HepG2 (cell line): Measurements from ENCODE around the gene SSU72. TPM values are rescaled to one million over a fixed set of nuclear protein-coding genes. Genes with fewer than 3 reads are reported as not detected.

Source experiments
- CCDC6 ChIP-seq: sonication (generic); formaldehyde crosslinking; IDR thresholded peaks from 2 replicates; pipeline ENCODE4 v1.8.1; 2022; ENCODE audit warnings: mild to moderate bottlenecking, missing genetic modification reagents, moderate library complexity
- KLF16 ChIP-seq, 2 experiments: sonication (generic) in 1 of 2; formaldehyde crosslinking in 1 of 2; IDR thresholded peaks; 2 replicates each; pipeline versions ENCODE4 v1.6.1 to v1.8.0; 2016 to 2023; ENCODE audit warnings: missing genetic modification reagents in 2 of 2, missing compliant biosample characterization in 1 of 2
- MED1 ChIP-seq: sonication (generic); formaldehyde crosslinking; IDR thresholded peaks from 2 replicates; pipeline ENCODE4 v1.4.0; 2020; ENCODE audit warnings: missing genetic modification reagents
- MIER2 ChIP-seq: IDR thresholded peaks from 2 replicates; pipeline ENCODE4 v1.6.1; 2016; ENCODE audit warnings: missing biosample characterization, missing genetic modification reagents
- NBN ChIP-seq: fragments of 450-650 bp; conservative IDR thresholded peaks from 2 replicates; pipeline ENCODE4 v1.6.1; 2017
- NR2F6 ChIP-seq, 2 experiments: IDR thresholded peaks; 2 replicates each; pipeline ENCODE4 v1.6.1; 2016; ENCODE audit warnings: antibody characterized with exemption in 1 of 2, mild to moderate bottlenecking in 1 of 2
- POLR2AphosphoS5 ChIP-seq: IDR thresholded peaks from 2 replicates; pipeline ENCODE4 v1.6.1; 2012; ENCODE audit warnings: low read depth, low read length
- RARG ChIP-seq: sonication (generic); formaldehyde crosslinking; IDR thresholded peaks from 2 replicates; pipeline ENCODE4 v1.4.0; 2020; ENCODE audit warnings: low read depth, mild to moderate bottlenecking, missing genetic modification reagents
- SOX6 ChIP-seq, 2 experiments: fragments of 450-650 bp in 1 of 2; sonication (generic) in 1 of 2; formaldehyde crosslinking in 1 of 2; IDR thresholded peaks; 2 replicates each; pipeline versions ENCODE4 v1.4.0 to v1.6.1; 2017 to 2020; ENCODE audit warnings: antibody characterized with exemption in 1 of 2, mild to moderate bottlenecking in 1 of 2, missing genetic modification reagents in 1 of 2
- SP140L ChIP-seq: sonication (generic); formaldehyde crosslinking; IDR thresholded peaks from 2 replicates; pipeline ENCODE4 v1.4.0; 2020; ENCODE audit warnings: missing genetic modification reagents, borderline replicate concordance
- U2AF1 ChIP-seq: fragments of 200-400 bp; formaldehyde crosslinking; optimal IDR thresholded peaks from 2 replicates; pipeline ENCODE3; 2017; ENCODE audit warnings: mild to moderate bottlenecking, low read depth, low read length
- ZFP41 ChIP-seq: sonication (generic); formaldehyde crosslinking; IDR thresholded peaks from 2 replicates; pipeline ENCODE4 v1.4.0; 2020; ENCODE audit warnings: mild to moderate bottlenecking, missing genetic modification reagents, borderline replicate concordance
- ZNF230 ChIP-seq: sonication (generic); formaldehyde crosslinking; IDR thresholded peaks from 2 replicates; pipeline ENCODE4 v1.4.0; 2020; ENCODE audit warnings: mild to moderate bottlenecking, missing genetic modification reagents
- polyA plus RNA-seq, 8 experiments: library from polyadenylated mRNA; depleted of rRNA in 3 of 8; stranded (reverse) in 7 of 8; unstranded in 1 of 8; fragments of >200 nt; fragmentation: Illumina TruSeq in 4 of 8; extraction: Trizol in 4 of 8; gene quantifications; 2 replicates each; pipeline versions ENCODE4 v1.2.1 to v1.2.3, GENCODE V29; 2011 to 2016; ENCODE audit warnings: low read depth in 4 of 8, missing spikeins in 1 of 8, mixed read lengths in 1 of 8; ENCODE audit not compliant: insufficient read depth in 1 of 8
- total RNA-seq, 5 experiments: library from RNA; depleted of rRNA; stranded (reverse); fragments of >200 nt; fragmentation: Illumina TruSeq; extraction: Trizol; gene quantifications; 2 replicates each; pipeline ENCODE4 v1.2.3, GENCODE V29; 2016; ENCODE audit warnings: low read depth in 1 of 5
- TF ChIP-seq, protein P1 (sequence below): sonication (generic); formaldehyde crosslinking; IDR thresholded peaks from 2 replicates; pipeline ENCODE4 v1.5.1; 2020; ENCODE audit warnings: missing genetic modification reagents, mild to moderate bottlenecking, borderline replicate concordance
- TF ChIP-seq, protein P2 (sequence below): IDR thresholded peaks from 2 replicates; pipeline ENCODE4 v1.6.1; 2018; ENCODE audit warnings: missing genetic modification reagents
- TF ChIP-seq, protein P3 (sequence below): sonication (generic); formaldehyde crosslinking; IDR thresholded peaks from 2 replicates; pipeline ENCODE4 v1.4.0; 2020; ENCODE audit warnings: missing genetic modification reagents
- TF ChIP-seq, protein P4 (sequence below): sonication (generic); formaldehyde crosslinking; IDR thresholded peaks from 2 replicates; pipeline ENCODE4 v1.4.0; 2020; ENCODE audit warnings: missing genetic modification reagents
- TF ChIP-seq, protein P5 (sequence below): sonication (generic); formaldehyde crosslinking; IDR thresholded peaks from 2 replicates; pipeline ENCODE4; 2020; ENCODE audit warnings: missing genetic modification reagents, mild to moderate bottlenecking, borderline replicate concordance
- TF ChIP-seq, protein P6 (sequence below): sonication (generic); formaldehyde crosslinking; IDR thresholded peaks from 2 replicates; pipeline ENCODE4 v1.8.1; 2023; ENCODE audit warnings: mild to moderate bottlenecking, missing genetic modification reagents, borderline replicate concordance

Gene SSU72
- total and polyA plus RNA-seq, 2 of the 13 experiments (the other 11 are each of a cell fraction or from before 2014, with no cell fraction given), result 42.8 to 67.1 TPM

DNA sequence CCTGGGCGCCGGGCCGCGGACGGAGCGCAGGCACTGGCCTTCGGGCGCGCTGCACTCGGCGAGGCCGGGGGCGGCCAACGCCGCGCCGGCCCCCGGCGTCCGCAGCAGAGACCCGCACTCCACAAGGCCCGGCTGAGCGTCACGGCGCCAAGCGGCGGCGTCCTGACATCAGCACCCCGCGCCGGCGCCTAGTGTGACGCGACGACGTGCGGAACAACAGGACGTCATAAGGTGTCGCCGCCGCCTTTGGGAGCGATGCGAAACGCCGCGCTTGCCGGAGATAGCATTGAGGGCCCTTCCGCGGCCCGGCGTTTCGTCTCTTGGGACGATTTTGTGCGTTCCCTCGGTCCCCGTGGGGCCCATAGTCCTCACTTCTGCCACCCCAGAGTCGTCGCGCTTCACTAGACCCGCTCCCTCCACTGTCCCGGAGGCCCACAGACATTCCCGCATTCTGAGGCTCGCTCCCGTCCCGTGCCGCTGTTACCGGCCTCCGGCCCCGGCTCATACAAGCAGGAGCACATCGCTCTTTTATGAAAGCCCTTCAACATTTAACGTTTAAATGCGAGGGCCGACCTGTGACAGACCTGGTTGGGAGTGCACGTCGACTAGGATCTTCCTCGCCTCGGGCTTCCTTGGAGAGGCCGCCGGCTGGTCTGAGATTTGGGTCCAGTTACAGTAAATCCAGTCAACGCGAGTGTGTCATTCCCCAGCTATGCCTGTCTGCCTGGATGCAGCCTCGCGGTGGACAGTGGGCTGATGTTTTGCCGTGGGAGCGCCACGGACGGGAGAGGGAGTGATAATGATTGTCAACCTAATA lies at the start of gene SSU72 (continued):
- TF ChIP-seq, protein P1, sequence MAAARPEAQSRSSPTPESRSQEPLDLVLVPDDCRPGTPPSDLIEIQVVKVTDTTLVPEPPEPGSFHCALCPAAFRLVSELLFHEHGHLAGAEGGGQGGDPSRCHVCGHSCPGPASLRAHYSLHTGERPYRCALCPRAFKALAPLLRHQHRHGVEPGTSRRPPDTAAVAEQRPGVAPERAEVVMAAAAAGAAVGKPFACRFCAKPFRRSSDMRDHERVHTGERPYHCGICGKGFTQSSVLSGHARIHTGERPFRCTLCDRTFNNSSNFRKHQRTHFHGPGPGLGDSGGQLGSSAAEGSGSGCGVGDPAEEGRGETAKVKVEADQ, result peak; percentile 38; the same call in 1 of the 2 replicates
- 0 out of 2 replicates have a peak, but pooled peaks have one; percentile 25 for TF ChIP-seq ZNF230 (CRISPR knock-in tag)
- TF ChIP-seq SOX6 (IDR thresholded peaks at IDR 0.05), result no peak
- peak; percentile 45; the same call in 1 of the 2 replicates for TF ChIP-seq SOX6 (CRISPR knock-in tag; IDR thresholded peaks at IDR 0.05)
- TF ChIP-seq POLR2AphosphoS5, result peak; percentile 70
- no peak for TF ChIP-seq RARG
- TF ChIP-seq MIER2 (CRISPR knock-in tag), result 0 out of 2 replicates have a peak, but pooled peaks have one; percentile 12
- TF ChIP-seq KLF16 (CRISPR knock-in tag; IDR thresholded peaks at IDR 0.05), result peak in 1 of 2 experiments; percentile 75; a peak in 2 of 4 replicates
- peak; percentile 61; the same call in 1 of the 2 replicates for TF ChIP-seq CCDC6 (CRISPR knock-in tag)
- no peak for TF ChIP-seq U2AF1
- TF ChIP-seq NR2F6 (IDR thresholded peaks at IDR 0.05), result no peak
- 0 out of 2 replicates have a peak, but pooled peaks have one; percentile 15 for TF ChIP-seq NR2F6 (CRISPR knock-in tag; IDR thresholded peaks at IDR 0.05)
- TF ChIP-seq ZFP41 (CRISPR knock-in tag), result 0 out of 2 replicates have a peak, but pooled peaks have one; percentile 31
- TF ChIP-seq, protein P2, sequence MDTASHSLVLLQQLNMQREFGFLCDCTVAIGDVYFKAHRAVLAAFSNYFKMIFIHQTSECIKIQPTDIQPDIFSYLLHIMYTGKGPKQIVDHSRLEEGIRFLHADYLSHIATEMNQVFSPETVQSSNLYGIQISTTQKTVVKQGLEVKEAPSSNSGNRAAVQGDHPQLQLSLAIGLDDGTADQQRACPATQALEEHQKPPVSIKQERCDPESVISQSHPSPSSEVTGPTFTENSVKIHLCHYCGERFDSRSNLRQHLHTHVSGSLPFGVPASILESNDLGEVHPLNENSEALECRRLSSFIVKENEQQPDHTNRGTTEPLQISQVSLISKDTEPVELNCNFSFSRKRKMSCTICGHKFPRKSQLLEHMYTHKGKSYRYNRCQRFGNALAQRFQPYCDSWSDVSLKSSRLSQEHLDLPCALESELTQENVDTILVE, result peak; percentile 92
- TF ChIP-seq NBN, result no peak
- peak; percentile 41; the same call in 1 of the 2 replicates for TF ChIP-seq MED1 (CRISPR knock-in tag)
- TF ChIP-seq, protein P3, sequence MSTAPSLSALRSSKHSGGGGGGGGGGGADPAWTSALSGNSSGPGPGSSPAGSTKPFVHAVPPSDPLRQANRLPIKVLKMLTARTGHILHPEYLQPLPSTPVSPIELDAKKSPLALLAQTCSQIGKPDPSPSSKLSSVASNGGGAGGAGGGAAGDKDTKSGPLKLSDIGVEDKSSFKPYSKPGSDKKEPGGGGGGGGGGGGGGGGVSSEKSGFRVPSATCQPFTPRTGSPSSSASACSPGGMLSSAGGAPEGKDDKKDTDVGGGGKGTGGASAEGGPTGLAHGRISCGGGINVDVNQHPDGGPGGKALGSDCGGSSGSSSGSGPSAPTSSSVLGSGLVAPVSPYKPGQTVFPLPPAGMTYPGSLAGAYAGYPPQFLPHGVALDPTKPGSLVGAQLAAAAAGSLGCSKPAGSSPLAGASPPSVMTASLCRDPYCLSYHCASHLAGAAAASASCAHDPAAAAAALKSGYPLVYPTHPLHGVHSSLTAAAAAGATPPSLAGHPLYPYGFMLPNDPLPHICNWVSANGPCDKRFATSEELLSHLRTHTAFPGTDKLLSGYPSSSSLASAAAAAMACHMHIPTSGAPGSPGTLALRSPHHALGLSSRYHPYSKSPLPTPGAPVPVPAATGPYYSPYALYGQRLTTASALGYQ (CRISPR knock-in tag), result 0 out of 2 replicates have a peak, but pooled peaks have one; percentile 31
- TF ChIP-seq, protein P4, sequence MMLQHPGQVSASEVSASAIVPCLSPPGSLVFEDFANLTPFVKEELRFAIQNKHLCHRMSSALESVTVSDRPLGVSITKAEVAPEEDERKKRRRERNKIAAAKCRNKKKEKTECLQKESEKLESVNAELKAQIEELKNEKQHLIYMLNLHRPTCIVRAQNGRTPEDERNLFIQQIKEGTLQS (CRISPR knock-in tag), result peak; percentile 42; the same call in 1 of the 2 replicates
- TF ChIP-seq, protein P5, sequence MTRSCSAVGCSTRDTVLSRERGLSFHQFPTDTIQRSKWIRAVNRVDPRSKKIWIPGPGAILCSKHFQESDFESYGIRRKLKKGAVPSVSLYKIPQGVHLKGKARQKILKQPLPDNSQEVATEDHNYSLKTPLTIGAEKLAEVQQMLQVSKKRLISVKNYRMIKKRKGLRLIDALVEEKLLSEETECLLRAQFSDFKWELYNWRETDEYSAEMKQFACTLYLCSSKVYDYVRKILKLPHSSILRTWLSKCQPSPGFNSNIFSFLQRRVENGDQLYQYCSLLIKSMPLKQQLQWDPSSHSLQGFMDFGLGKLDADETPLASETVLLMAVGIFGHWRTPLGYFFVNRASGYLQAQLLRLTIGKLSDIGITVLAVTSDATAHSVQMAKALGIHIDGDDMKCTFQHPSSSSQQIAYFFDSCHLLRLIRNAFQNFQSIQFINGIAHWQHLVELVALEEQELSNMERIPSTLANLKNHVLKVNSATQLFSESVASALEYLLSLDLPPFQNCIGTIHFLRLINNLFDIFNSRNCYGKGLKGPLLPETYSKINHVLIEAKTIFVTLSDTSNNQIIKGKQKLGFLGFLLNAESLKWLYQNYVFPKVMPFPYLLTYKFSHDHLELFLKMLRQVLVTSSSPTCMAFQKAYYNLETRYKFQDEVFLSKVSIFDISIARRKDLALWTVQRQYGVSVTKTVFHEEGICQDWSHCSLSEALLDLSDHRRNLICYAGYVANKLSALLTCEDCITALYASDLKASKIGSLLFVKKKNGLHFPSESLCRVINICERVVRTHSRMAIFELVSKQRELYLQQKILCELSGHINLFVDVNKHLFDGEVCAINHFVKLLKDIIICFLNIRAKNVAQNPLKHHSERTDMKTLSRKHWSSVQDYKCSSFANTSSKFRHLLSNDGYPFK (CRISPR knock-in tag), result peak; percentile 24; the same call in 1 of the 2 replicates
- TF ChIP-seq SP140L (CRISPR knock-in tag), result 0 out of 2 replicates have a peak, but pooled peaks have one; percentile 29
- TF ChIP-seq, protein P6, sequence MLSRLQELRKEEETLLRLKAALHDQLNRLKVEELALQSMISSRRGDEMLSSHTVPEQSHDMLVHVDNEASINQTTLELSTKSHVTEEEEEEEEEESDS, result no peak
